ENCODE data around the gene PYGB. TPM values are rescaled to one million over a fixed set of nuclear protein-coding genes. Genes with fewer than 3 reads are reported as not detected.
A peak's percentile ranks its signal among the peaks of the same experiment; 100 is the strongest.

Gene PYGB
- total RNA-seq, 1 donor: 194 TPM

GRCh38 chr20:25272223-25273000, 24.5 kb downstream of the PYGB start:
- H3K4me3 ChIP-seq (ENCODE audit: insufficient read depth, low read length): no peak overlapping the region
- no peaks in the 10 kb centered on the region for H3K9me3 ChIP-seq (ENCODE audit: low read depth, low read length)
- peaks cover 36% of the 10 kb centered on the region for H3K79me2 ChIP-seq (ENCODE audit: insufficient read depth, low read length)
- peaks cover 13% of the 10 kb centered on the region for H4K20me1 ChIP-seq (ENCODE audit: insufficient read depth, low read length)
- H2AFZ ChIP-seq (ENCODE audit: low read length): no peak overlapping the region
- H3K27ac ChIP-seq (ENCODE audit: low read depth, low read length): no peak overlapping the region
- H3K27me3 ChIP-seq (ENCODE audit: insufficient read depth, low read length): no peaks in the 10 kb centered on the region
- TF ChIP-seq, protein P1, sequence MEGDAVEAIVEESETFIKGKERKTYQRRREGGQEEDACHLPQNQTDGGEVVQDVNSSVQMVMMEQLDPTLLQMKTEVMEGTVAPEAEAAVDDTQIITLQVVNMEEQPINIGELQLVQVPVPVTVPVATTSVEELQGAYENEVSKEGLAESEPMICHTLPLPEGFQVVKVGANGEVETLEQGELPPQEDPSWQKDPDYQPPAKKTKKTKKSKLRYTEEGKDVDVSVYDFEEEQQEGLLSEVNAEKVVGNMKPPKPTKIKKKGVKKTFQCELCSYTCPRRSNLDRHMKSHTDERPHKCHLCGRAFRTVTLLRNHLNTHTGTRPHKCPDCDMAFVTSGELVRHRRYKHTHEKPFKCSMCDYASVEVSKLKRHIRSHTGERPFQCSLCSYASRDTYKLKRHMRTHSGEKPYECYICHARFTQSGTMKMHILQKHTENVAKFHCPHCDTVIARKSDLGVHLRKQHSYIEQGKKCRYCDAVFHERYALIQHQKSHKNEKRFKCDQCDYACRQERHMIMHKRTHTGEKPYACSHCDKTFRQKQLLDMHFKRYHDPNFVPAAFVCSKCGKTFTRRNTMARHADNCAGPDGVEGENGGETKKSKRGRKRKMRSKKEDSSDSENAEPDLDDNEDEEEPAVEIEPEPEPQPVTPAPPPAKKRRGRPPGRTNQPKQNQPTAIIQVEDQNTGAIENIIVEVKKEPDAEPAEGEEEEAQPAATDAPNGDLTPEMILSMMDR (IDR thresholded peaks at IDR 0.05; ENCODE audit: extremely low read depth, low read depth, low read length): no peak
- DNase-seq (ENCODE audit: insufficient read length, low spot score, missing footprints): peak; percentile 62
- H3K36me3 ChIP-seq (ENCODE audit: insufficient read depth, low read length): peaks cover 74% of the 10 kb centered on the region
- no peaks in the 10 kb centered on the region for H3K4me1 ChIP-seq (ENCODE audit: insufficient read depth, low read length)
- H3K4me2 ChIP-seq (ENCODE audit: insufficient read depth, low read length): no peak overlapping the region

- H3K27ac ChIP-seq (ENCODE audit: low read depth, low read length): no peak overlapping the region
- peaks cover 80% of the 10 kb centered on the region for H3K36me3 ChIP-seq (ENCODE audit: insufficient read depth, low read length)
- no peaks in the 10 kb centered on the region for H3K4me1 ChIP-seq (ENCODE audit: insufficient read depth, low read length)
- TF ChIP-seq, protein P1 (IDR thresholded peaks at IDR 0.05; ENCODE audit: extremely low read depth, low read depth, low read length): no peak
- H3K27me3 ChIP-seq (ENCODE audit: insufficient read depth, low read length): no peaks in the 10 kb centered on the region
- H3K4me2 ChIP-seq (ENCODE audit: insufficient read depth, low read length): no peak overlapping the region
- no peaks in the 10 kb centered on the region for H3K9me3 ChIP-seq (ENCODE audit: low read depth, low read length)
- no peak overlapping the region for H3K4me3 ChIP-seq (ENCODE audit: insufficient read depth, low read length)
- peaks cover 19% of the 10 kb centered on the region for H4K20me1 ChIP-seq (ENCODE audit: insufficient read depth, low read length)
- peaks cover 32% of the 10 kb centered on the region for H3K79me2 ChIP-seq (ENCODE audit: insufficient read depth, low read length)
- H2AFZ ChIP-seq (ENCODE audit: low read length): no peak overlapping the region
- peak; percentile 66 for DNase-seq (ENCODE audit: insufficient read length, low spot score, missing footprints)
Measured at GRCh38 chr20:25273046-25273445, 25.2 kb downstream of the PYGB start.

GRCh38 chr20:25273541-25274358, 25.9 kb downstream of the PYGB start:
- Histone ChIP-seq H3K27me3 (ENCODE audit: insufficient read depth, low read length) (no peaks in the 10 kb centered on the region), H3K4me1 (ENCODE audit: insufficient read depth, low read length) (no peaks in the 10 kb centered on the region), H3K4me2 (ENCODE audit: insufficient read depth, low read length) (no peak overlapping the region), H3K36me3 (ENCODE audit: insufficient read depth, low read length) (peaks cover 87% of the 10 kb centered on the region), H2AFZ (ENCODE audit: low read length) (no peak overlapping the region), H3K79me2 (ENCODE audit: insufficient read depth, low read length) (peaks cover 30% of the 10 kb centered on the region), H3K4me3 (ENCODE audit: insufficient read depth, low read length) (no peak overlapping the region), H4K20me1 (ENCODE audit: insufficient read depth, low read length) (peaks cover 16% of the 10 kb centered on the region), H3K9me3 (ENCODE audit: low read depth, low read length) (no peaks in the 10 kb centered on the region), H3K27ac (ENCODE audit: low read depth, low read length) (no peak overlapping the region)
- TF ChIP-seq, protein P1 (IDR thresholded peaks at IDR 0.05; ENCODE audit: extremely low read depth, low read depth, low read length): no peak
- DNase-seq (ENCODE audit: insufficient read length, low spot score, missing footprints): peak; percentile 71

GRCh38 chr20:25274481-25274880, 26.6 kb downstream of the PYGB start:
- DNase-seq (ENCODE audit: insufficient read length, low spot score, missing footprints): peak; percentile 51
- H4K20me1 ChIP-seq (ENCODE audit: insufficient read depth, low read length): peaks cover 16% of the 10 kb centered on the region
- H3K36me3 ChIP-seq (ENCODE audit: insufficient read depth, low read length): peaks cover 87% of the 10 kb centered on the region
- no peak overlapping the region for H2AFZ ChIP-seq (ENCODE audit: low read length)
- peaks cover 26% of the 10 kb centered on the region for H3K79me2 ChIP-seq (ENCODE audit: insufficient read depth, low read length)
- no peaks in the 10 kb centered on the region for H3K4me1 ChIP-seq (ENCODE audit: insufficient read depth, low read length)
- H3K9me3 ChIP-seq (ENCODE audit: low read depth, low read length): no peaks in the 10 kb centered on the region
- H3K27me3 ChIP-seq (ENCODE audit: insufficient read depth, low read length): no peaks in the 10 kb centered on the region
- H3K27ac ChIP-seq (ENCODE audit: low read depth, low read length): no peak overlapping the region
- no peak overlapping the region for H3K4me2 ChIP-seq (ENCODE audit: insufficient read depth, low read length)
- H3K4me3 ChIP-seq (ENCODE audit: insufficient read depth, low read length): no peak overlapping the region
- TF ChIP-seq, protein P1 (IDR thresholded peaks at IDR 0.05; ENCODE audit: extremely low read depth, low read depth, low read length): no peak
